Measurements from ENCODE around the gene RNF32.

DNA sequence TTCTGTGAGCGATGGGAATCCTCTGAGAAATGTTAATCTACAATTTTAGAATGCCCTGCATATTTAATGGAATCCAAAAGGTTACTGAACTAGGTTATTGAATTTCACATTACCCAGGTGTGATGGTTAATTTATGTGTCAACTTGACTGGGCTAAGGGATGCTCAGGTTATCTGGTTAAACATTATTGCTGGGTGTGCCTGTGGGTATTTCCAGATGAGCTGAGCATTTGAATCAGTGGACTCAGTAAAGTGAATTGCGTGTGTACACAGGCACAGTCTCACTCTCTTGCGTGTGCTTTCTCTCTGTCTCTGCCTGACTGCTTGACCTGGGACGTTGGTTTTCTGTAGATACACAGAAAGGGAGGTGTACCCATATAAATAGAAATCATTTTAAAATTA, 21.7 kb downstream of the RNF32 start:
- TF ChIP-seq POLR2A (IDR thresholded peaks at IDR 0.05): no peak
- TF ChIP-seq, protein P1, sequence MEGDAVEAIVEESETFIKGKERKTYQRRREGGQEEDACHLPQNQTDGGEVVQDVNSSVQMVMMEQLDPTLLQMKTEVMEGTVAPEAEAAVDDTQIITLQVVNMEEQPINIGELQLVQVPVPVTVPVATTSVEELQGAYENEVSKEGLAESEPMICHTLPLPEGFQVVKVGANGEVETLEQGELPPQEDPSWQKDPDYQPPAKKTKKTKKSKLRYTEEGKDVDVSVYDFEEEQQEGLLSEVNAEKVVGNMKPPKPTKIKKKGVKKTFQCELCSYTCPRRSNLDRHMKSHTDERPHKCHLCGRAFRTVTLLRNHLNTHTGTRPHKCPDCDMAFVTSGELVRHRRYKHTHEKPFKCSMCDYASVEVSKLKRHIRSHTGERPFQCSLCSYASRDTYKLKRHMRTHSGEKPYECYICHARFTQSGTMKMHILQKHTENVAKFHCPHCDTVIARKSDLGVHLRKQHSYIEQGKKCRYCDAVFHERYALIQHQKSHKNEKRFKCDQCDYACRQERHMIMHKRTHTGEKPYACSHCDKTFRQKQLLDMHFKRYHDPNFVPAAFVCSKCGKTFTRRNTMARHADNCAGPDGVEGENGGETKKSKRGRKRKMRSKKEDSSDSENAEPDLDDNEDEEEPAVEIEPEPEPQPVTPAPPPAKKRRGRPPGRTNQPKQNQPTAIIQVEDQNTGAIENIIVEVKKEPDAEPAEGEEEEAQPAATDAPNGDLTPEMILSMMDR (IDR thresholded peaks at IDR 0.05 in 8 of 11, conservative IDR thresholded peaks at IDR 0.05 in 3 of 11): no peak
